HL-60 (cell line): Measurements from ENCODE around the gene FUT7.
"Not testable (repeated sequence)": the region's sequence is repeated elsewhere in the genome, so short reads cannot be mapped to it uniquely, and the experiment has no call there.

ENCODE experiments used
- DNase-seq, 2 experiments: peaks; one replicate each; pipeline ENCODE4 v3.0.0-alpha.2; 2010 to 2020; ENCODE audit warnings: low read depth in 1 of 2, low spot score in 1 of 2
- H3K27ac ChIP-seq: fragments of 250-450 bp; sonication (Bioruptor Pico); replicated peaks from 2 replicates; pipeline ENCODE4 v1.5.1; 2020; ENCODE audit warnings: mild to moderate bottlenecking, moderate library complexity
- H3K27me3 ChIP-seq: fragments of 250-450 bp; sonication (Bioruptor Pico); 2 replicates; pipeline ENCODE4 v1.5.1; 2021; ENCODE audit warnings: mild to moderate bottlenecking, moderate library complexity; ENCODE audit not compliant: insufficient read depth, poor library complexity, severe bottlenecking
- H3K4me3 ChIP-seq: replicated peaks from 2 replicates; pipeline ENCODE4 v1.5.1; 2011; ENCODE audit warnings: mild to moderate bottlenecking, control low read depth, low read length; ENCODE audit not compliant: insufficient read depth
- GABPA ChIP-seq: IDR thresholded peaks from 2 replicates; pipeline ENCODE4 v1.6.1; 2012; ENCODE audit warnings: low read depth
- POLR2AphosphoS5 ChIP-seq: IDR thresholded peaks from 2 replicates; pipeline ENCODE4 v1.6.1; 2012; ENCODE audit warnings: low read depth
- REST ChIP-seq: IDR thresholded peaks from 2 replicates; pipeline ENCODE4 v1.6.1; 2012; ENCODE audit warnings: low read depth; ENCODE audit not compliant: insufficient replicate concordance
- SPI1 ChIP-seq: IDR thresholded peaks from 2 replicates; pipeline ENCODE4 v1.6.1; 2012; ENCODE audit warnings: low read depth, mild to moderate bottlenecking, borderline replicate concordance
- TF ChIP-seq, protein P1 (sequence below): IDR thresholded peaks from one replicate; pipeline ENCODE4 v1.5.1; 2011; ENCODE audit warnings: low read length, control low read depth, inconsistent platforms; ENCODE audit not compliant: insufficient read depth

The FUT7 gene

DNA sequence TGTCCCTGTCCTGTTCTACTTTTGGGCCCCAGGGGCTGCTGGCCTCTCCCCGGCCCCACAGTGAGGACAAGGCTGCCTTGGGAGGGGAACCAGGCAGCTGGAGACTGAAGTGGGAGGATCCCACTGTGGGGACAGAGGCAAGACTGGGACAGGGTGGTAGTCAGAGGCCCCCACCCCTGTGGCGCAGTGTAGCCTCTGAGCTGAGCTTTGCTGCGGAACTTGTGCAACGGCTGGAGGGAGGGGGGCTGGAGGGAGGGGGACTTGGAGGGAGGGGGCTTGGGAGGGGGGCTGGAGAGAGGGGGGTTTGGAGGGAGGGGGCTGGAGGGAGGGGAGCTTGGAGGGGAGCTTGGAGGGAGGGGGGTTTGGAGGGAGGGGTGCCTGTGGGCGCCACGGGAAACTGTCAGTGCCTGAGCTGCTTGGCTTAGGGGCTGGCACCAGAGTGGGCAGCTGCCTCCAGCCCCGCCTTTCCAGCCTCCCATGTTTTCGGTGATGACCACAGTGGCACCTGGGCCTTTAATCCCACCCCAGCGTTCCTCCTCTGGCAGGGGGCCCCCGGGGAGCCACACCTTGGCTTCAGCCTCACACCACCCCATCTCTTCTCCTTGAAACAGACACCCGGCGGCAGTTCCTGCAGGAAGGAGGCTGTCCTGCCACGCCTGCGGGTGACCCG is 2.3 kb upstream of the FUT7 start:
- no peaks in the 10 kb centered on the region for H3K27me3 ChIP-seq
- DNase-seq: peak; percentile 95
- peak overlapping the region; percentile 88 for H3K4me3 ChIP-seq
- TF ChIP-seq POLR2AphosphoS5 (peak; percentile 37), REST (no peak), SPI1 (no peak; the same call in 1 of the 2 replicates), GABPA (no peak)
- TF ChIP-seq, protein P1, sequence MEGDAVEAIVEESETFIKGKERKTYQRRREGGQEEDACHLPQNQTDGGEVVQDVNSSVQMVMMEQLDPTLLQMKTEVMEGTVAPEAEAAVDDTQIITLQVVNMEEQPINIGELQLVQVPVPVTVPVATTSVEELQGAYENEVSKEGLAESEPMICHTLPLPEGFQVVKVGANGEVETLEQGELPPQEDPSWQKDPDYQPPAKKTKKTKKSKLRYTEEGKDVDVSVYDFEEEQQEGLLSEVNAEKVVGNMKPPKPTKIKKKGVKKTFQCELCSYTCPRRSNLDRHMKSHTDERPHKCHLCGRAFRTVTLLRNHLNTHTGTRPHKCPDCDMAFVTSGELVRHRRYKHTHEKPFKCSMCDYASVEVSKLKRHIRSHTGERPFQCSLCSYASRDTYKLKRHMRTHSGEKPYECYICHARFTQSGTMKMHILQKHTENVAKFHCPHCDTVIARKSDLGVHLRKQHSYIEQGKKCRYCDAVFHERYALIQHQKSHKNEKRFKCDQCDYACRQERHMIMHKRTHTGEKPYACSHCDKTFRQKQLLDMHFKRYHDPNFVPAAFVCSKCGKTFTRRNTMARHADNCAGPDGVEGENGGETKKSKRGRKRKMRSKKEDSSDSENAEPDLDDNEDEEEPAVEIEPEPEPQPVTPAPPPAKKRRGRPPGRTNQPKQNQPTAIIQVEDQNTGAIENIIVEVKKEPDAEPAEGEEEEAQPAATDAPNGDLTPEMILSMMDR: no peak
- H3K27ac ChIP-seq: peak overlapping the region; percentile 98

DNA sequence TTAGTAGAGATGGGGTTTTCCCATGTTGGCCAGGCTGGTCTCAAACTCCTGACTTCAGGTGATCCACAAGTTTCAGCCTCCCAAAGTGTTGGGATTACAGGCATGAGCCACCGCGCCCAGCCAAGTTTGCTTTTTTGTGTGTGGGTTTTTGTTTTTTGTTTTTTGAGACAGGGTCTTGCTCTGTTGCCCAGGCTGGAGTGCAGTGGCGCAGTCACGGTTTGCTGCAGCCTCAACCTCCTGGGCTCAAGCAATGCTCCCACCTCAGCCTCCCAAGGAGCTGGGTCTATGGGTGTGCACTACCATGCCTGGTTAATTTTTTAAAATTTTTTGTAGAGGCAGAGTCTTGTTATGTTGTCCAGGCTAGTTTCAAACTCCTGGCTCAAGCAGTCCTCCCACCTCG is 1.6 kb upstream of the FUT7 start:
- peak overlapping the region; percentile 98 for H3K27ac ChIP-seq
- not testable (repeated sequence) for DNase-seq, H3K27me3 ChIP-seq
- peak overlapping the region; percentile 88 for H3K4me3 ChIP-seq

DNA sequence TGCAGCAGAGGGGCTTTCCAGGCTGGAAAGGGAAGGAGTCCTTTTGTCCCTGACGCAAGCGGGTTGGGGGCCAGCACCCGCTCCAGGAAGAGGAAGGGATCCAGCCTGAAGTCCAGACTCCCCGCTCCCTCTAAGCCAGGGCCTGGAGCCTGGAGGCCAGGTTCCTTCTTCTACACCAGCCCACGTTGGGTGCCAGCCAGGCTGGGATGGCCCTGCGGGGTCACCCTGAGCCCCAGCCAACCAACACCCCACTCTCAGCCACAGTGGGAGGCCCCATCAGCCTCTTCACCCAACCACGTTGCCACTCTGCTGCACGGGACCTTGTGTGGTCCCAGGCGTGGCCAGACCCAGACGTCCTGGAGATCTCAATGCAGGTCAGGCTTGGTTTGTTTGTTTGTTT is 970 bp upstream of the FUT7 start:
- H3K27ac ChIP-seq: peak overlapping the region; percentile 98
- peak; percentile 97 to 98 for DNase-seq
- TF ChIP-seq GABPA (no peak), POLR2AphosphoS5 (peak; percentile 48)
- TF ChIP-seq, protein P1: no peak
- H3K4me3 ChIP-seq: peak overlapping the region; percentile 88
- no peaks in the 10 kb centered on the region for H3K27me3 ChIP-seq

- DNase-seq: peak; percentile 96 to 99
- Histone ChIP-seq H3K27me3 (no peaks in the 10 kb centered on the region), H3K4me3 (peak overlapping the region; percentile 88), H3K27ac (peak overlapping the region; percentile 98)
- TF ChIP-seq REST (peak; percentile 60), GABPA (peak; percentile 37; the same call in 1 of the 2 replicates), SPI1 (peak; percentile 2; the same call in 1 of the 2 replicates), POLR2AphosphoS5 (peak; percentile 99)
- TF ChIP-seq, protein P1: no peak
Measured at GRCh38 chr9:137030538-137031527, 1.1 kb downstream of the FUT7 start.
